Left cardiac atrium (tissue), 4 donors: Measurements from ENCODE around the gene PCAT6. TPM values are rescaled to one million over a fixed set of nuclear protein-coding genes. Genes with fewer than 3 reads are reported as not detected.
A peak's percentile ranks its signal among the peaks of the same experiment; 100 is the strongest.

Experiments used
- ATAC-seq, 2 donors: fragments of 200-7000 bp; cut with Tn5 transposase; one replicate each; pipeline ENCODE4 v1.9.1; 2020; ENCODE audit warnings: mild to moderate bottlenecking in 2 of 2, moderate library complexity in 2 of 2
- DNase-seq: peaks from one replicate; pipeline ENCODE4 v3.0.0-alpha.2; 2020
- intact Hi-C, 2 donors: fragments of 100-400 bp; cut with DNase I; formaldehyde crosslinking; loops; one replicate each; pipeline versions ENCODE4 v1.14.1 to v1.15.1; 2022 to 2023
- total RNA-seq, 2 donors: library from RNA; stranded (reverse); fragmentation: NEBNext Ultra II Directional; extraction: Animal tissue kit (Norgen Biotek cat#: 25700); gene quantifications; one replicate each; pipeline ENCODE4 v1.2.1, GENCODE V29; 2021
- donor health status: DM: no; HTN: yes; CAD: no.
- donor health status: DM: no; HTN: yes; CAD: no; lungs with severe emphysema.
- donor health status: DM: yes; HTN: yes; CAD: no.
- donor health status: Dilated cardiomyopathy.

The PCAT6 gene
- total RNA-seq, 2 donors from 2014 or later, result 1.2 to 1.7 TPM

- ATAC-seq (no peak), DNase-seq (no peak)
- intact Hi-C loops, result no loop called here
Observed at GRCh38 chr1:202836623-202837403, 26.1 kb downstream of the PCAT6 start.

- intact Hi-C loops, result no loop called here
- DNase-seq (no peak), ATAC-seq (no peak)
Observed at GRCh38 chr1:202837746-202838262, 27.1 kb downstream of the PCAT6 start.

GRCh38 chr1:202843081-202843480, 32.3 kb downstream of the PCAT6 start:
- DNase-seq (no peak), ATAC-seq (no peak)
- intact Hi-C loops, result no loop called here

- DNase-seq (no peak), ATAC-seq (no peak)
- intact Hi-C loops, result no loop called here
Observed at GRCh38 chr1:202844259-202844658, 33.5 kb downstream of the PCAT6 start.

- DNase-seq (no peak), ATAC-seq (no peak)
- intact Hi-C loops, result no loop called here
Observed at GRCh38 chr1:202844935-202845334, 34.2 kb downstream of the PCAT6 start.

GRCh38 chr1:202848191-202848542, 37.4 kb downstream of the PCAT6 start:
- ATAC-seq, result no peak
- intact Hi-C loops, result no loop called here
- DNase-seq, result no peak

- ATAC-seq (peak in 1 of 2 donors; percentile 47), DNase-seq (no peak)
- intact Hi-C loops, result no loop called here
Observed at GRCh38 chr1:202850593-202851362, 40.0 kb downstream of the PCAT6 start.

GRCh38 chr1:202852163-202852904, 41.6 kb downstream of the PCAT6 start:
- peak; percentile 27 to 72 for ATAC-seq

GRCh38 chr1:202854787-202855186, 44.0 kb downstream of the PCAT6 start:
- ATAC-seq, result no peak
- intact Hi-C loops, result no loop called here
- no peak for DNase-seq

More at GRCh38 chr1:202852163-202852904, 41.6 kb downstream of the PCAT6 start:
- DNase-seq, result no peak
- intact Hi-C loops, result no loop called here

- intact Hi-C loops, result no loop called here
Observed at GRCh38 chr1:202856014-202856413, 45.3 kb downstream of the PCAT6 start.

GRCh38 chr1:202857136-202857610, 46.4 kb downstream of the PCAT6 start:
- no peak for DNase-seq

More at GRCh38 chr1:202856014-202856413, 45.3 kb downstream of the PCAT6 start:
- DNase-seq (no peak), ATAC-seq (no peak)

GRCh38 chr1:202858331-202858730, 47.6 kb downstream of the PCAT6 start:
- peak; percentile 49 to 59 for ATAC-seq
- intact Hi-C loops, result no loop called here
- DNase-seq, result peak; percentile 81

More at GRCh38 chr1:202857136-202857610, 46.4 kb downstream of the PCAT6 start:
- intact Hi-C loops, result no loop called here
- ATAC-seq, result no peak

GRCh38 chr1:202858789-202859414, 48.1 kb downstream of the PCAT6 start:
- intact Hi-C loops, result no loop called here
- DNase-seq (peak; percentile 48), ATAC-seq (peak in 1 of 2 donors; percentile 1)

GRCh38 chr1:202860744-202861419, 50.1 kb downstream of the PCAT6 start:
- peak; percentile 38 to 65 for ATAC-seq
- intact Hi-C loops, result no loop called here
- peak; percentile 38 for DNase-seq
